ENCODE data around the gene STIMATE. TPM values are rescaled to one million over a fixed set of nuclear protein-coding genes. Genes with fewer than 3 reads are reported as not detected.
A peak's percentile ranks its signal among the peaks of the same experiment; 100 is the strongest.

The STIMATE gene
- polyA plus RNA-seq, 1 of the 3 experiments (the other 2 are of a cell fraction) = 9.3 TPM

GRCh38 chr3:52805270-52806039, 91.9 kb downstream of the STIMATE start:
- H3K4me2 ChIP-seq = no peak overlapping the region
- no peak overlapping the region for H3K27ac ChIP-seq (ENCODE audit: low read depth in 2 of 2, low read length in 1 of 2)
- no peaks in the 10 kb centered on the region for H3K79me2 ChIP-seq (ENCODE audit: insufficient read depth)
- DNase-seq = peak; percentile 46
- H4K20me1 ChIP-seq (ENCODE audit: insufficient read depth) = no peaks in the 10 kb centered on the region
- no peak overlapping the region for H2AFZ ChIP-seq (ENCODE audit: low read depth)
- no peaks in the 10 kb centered on the region for H3K36me3 ChIP-seq (replicated peaks in 1 of 2; ENCODE audit: control insufficient read depth in 1 of 2, insufficient read depth in 2 of 2, low read length in 1 of 2)
- 78% methylated on average over 18 of the region's 19 CpGs for WGBS (ENCODE audit: low lambda C conversion rate)
- H3K27me3 ChIP-seq (ENCODE audit: insufficient read depth) = no peaks in the 10 kb centered on the region
- H3K9ac ChIP-seq = no peak overlapping the region
- H3K4me1 ChIP-seq (ENCODE audit: control insufficient read depth in 1 of 2, insufficient read depth in 2 of 2, low read depth in 1 of 2, low read length in 1 of 2) = no peaks in the 10 kb centered on the region; a peak in 2 of 4 replicates
- H3K4me3 ChIP-seq (ENCODE audit: low read depth in 2 of 2, low read length in 1 of 2) = no peak overlapping the region
- TF ChIP-seq MAX (IDR thresholded peaks at IDR 0.05; ENCODE audit: low read depth) = no peak
- peaks cover 3% of the 10 kb centered on the region for H3F3A ChIP-seq (replicated peaks; ENCODE audit: insufficient read depth)
- ChIA-PET CTCF (interaction anchor here (0.8 kb wide), 1 partner anchor 46 kb away, joined by 3 read pairs; no protein-coding TSS in a partner anchor), POLR2A (interaction anchor here (0.6 kb wide), 1 partner anchor 34 kb away, joined by 4 read pairs; no protein-coding TSS in a partner anchor)
- H3K9me3 ChIP-seq = no peaks in the 10 kb centered on the region
- no peaks in the 10 kb centered on the region for H3K9me2 ChIP-seq

GRCh38 chr3:52801839-52802238, 95.5 kb downstream of the STIMATE start:
- Histone ChIP-seq H3K27me3 (ENCODE audit: insufficient read depth) (no peaks in the 10 kb centered on the region), H3K36me3 (replicated peaks in 1 of 2; ENCODE audit: control insufficient read depth in 1 of 2, insufficient read depth in 2 of 2, low read length in 1 of 2) (no peaks in the 10 kb centered on the region), H3K9me2 (no peaks in the 10 kb centered on the region), H3K27ac (ENCODE audit: low read depth in 2 of 2, low read length in 1 of 2) (peak overlapping the region in 1 of 2 experiments; percentile 11; a peak in 1 of 4 replicates), H3K9me3 (no peaks in the 10 kb centered on the region), H3F3A (replicated peaks; ENCODE audit: insufficient read depth) (peaks cover 3% of the 10 kb centered on the region), H3K4me3 (ENCODE audit: low read depth in 2 of 2, low read length in 1 of 2) (no peak overlapping the region), H3K4me1 (ENCODE audit: control insufficient read depth in 1 of 2, insufficient read depth in 2 of 2, low read depth in 1 of 2, low read length in 1 of 2) (no peaks in the 10 kb centered on the region; a peak in 2 of 4 replicates), H2AFZ (ENCODE audit: low read depth) (no peak overlapping the region), H3K79me2 (ENCODE audit: insufficient read depth) (no peaks in the 10 kb centered on the region), H3K9ac (no peak overlapping the region), H3K4me2 (0 out of 2 replicates have a peak overlapping the region, but pooled peaks have one; percentile 19), H4K20me1 (ENCODE audit: insufficient read depth) (no peaks in the 10 kb centered on the region)
- TF ChIP-seq FOXM1 (IDR thresholded peaks at IDR 0.05; ENCODE audit: low read depth) = no peak
- TF ChIP-seq TCF12 (IDR thresholded peaks at IDR 0.05) = no peak
- TF ChIP-seq PBX3 (IDR thresholded peaks at IDR 0.05) = no peak
- no peak for TF ChIP-seq NFIC (IDR thresholded peaks at IDR 0.05; ENCODE audit: borderline replicate concordance)
- TF ChIP-seq CTCF (IDR thresholded peaks at IDR 0.05) = no peak
- no peak for TF ChIP-seq MXI1 (IDR thresholded peaks at IDR 0.05; ENCODE audit: low read depth, low read length)
- no peak for TF ChIP-seq SIN3A (IDR thresholded peaks at IDR 0.05; ENCODE audit: borderline replicate concordance, low read depth, low read length)
- no peak for TF ChIP-seq ZBTB33 (IDR thresholded peaks at IDR 0.05; ENCODE audit: borderline replicate concordance, low read depth)
- TF ChIP-seq EP300 (IDR thresholded peaks at IDR 0.05; ENCODE audit: borderline replicate concordance in 1 of 2, low read depth in 1 of 2, low read length in 1 of 2) = no peak
- TF ChIP-seq USF2 (IDR thresholded peaks at IDR 0.05; ENCODE audit: borderline replicate concordance, low read depth, low read length) = no peak
- TF ChIP-seq POLR2AphosphoS5 (IDR thresholded peaks at IDR 0.05; ENCODE audit: low read depth, low read length) = no peak
- DNase-seq = no peak
- CTCF ChIA-PET = no interaction called here
- POLR2A ChIA-PET = no interaction called here
- 46% methylated on average over 5 of the region's 5 CpGs for WGBS (ENCODE audit: low lambda C conversion rate)
